Common myeloid progenitor, CD34-positive (primary cell): ENCODE measurements around the gene TSPAN18.

Source experiments
- CTCF ChIA-PET: fragments of 350-600 bp; sonication (Branson Sonifier 250); formaldehyde crosslinking; loops from one replicate; lab custom pipeline; 2021; ENCODE audit warnings: antibody characterized with exemption; lab: Charles Lee
- POLR2A ChIA-PET: fragments of 350-600 bp; sonication (Branson Sonifier 250); formaldehyde crosslinking; loops from one replicate; lab custom pipeline; 2021; ENCODE audit warnings: antibody characterized with exemption; lab: Charles Lee
- DNase-seq, 3 donors: peaks; one replicate each; pipeline versions ENCODE4 v3.0.0 to v3.0.0-alpha.2; 2013
- H3K27ac ChIP-seq, 2 experiments: 1 replicate in 1 of 2; 2 replicates in 1 of 2; pipeline ENCODE4 v1.7.0; 2013; ENCODE audit warnings: inconsistent platforms in 2 of 2, low read length in 2 of 2, mild to moderate bottlenecking in 2 of 2, low read depth in 1 of 2, moderate library complexity in 1 of 2; ENCODE audit not compliant: severe bottlenecking in 2 of 2, insufficient read depth in 1 of 2, poor library complexity in 1 of 2
- H3K27me3 ChIP-seq, 5 experiments: replicated peaks in 2 of 5; 1 replicate in 3 of 5; 2 replicates in 2 of 5; pipeline versions ENCODE4 v1.6.1 to v1.7.0; 2013; ENCODE audit warnings: low read length in 4 of 5, mild to moderate bottlenecking in 2 of 5, moderate library complexity in 2 of 5, inconsistent platforms in 1 of 5; ENCODE audit not compliant: insufficient read depth in 5 of 5, control insufficient read depth in 4 of 5
- H3K36me3 ChIP-seq, 4 experiments: 1 replicate in 2 of 4; 2 replicates in 2 of 4; pipeline versions ENCODE4 v1.6.1 to v1.7.0; 2013; ENCODE audit warnings: low read length in 3 of 4, control low read depth in 1 of 4, mild to moderate bottlenecking in 1 of 4; ENCODE audit not compliant: control insufficient read depth in 4 of 4, insufficient read depth in 4 of 4
- H3K4me1 ChIP-seq, 4 experiments: 1 replicate in 3 of 4; 2 replicates in 1 of 4; pipeline versions ENCODE4 v1.6.1 to v1.7.1; 2013; ENCODE audit warnings: low read length in 3 of 4, mild to moderate bottlenecking in 3 of 4, control low read depth in 1 of 4, inconsistent platforms in 1 of 4, moderate library complexity in 1 of 4; ENCODE audit not compliant: control insufficient read depth in 4 of 4, insufficient read depth in 4 of 4; ENCODE audit errors: control extremely low read depth in 1 of 4
- H3K4me3 ChIP-seq, 7 experiments: 1 replicate in 4 of 7; 2 replicates in 3 of 7; pipeline versions ENCODE4 v1.5.1 to v1.7.0; 2013; ENCODE audit warnings: mild to moderate bottlenecking in 7 of 7, low read length in 6 of 7, moderate library complexity in 6 of 7, inconsistent platforms in 2 of 7, low read depth in 2 of 7, control low read depth in 1 of 7; ENCODE audit not compliant: insufficient read depth in 4 of 7, control insufficient read depth in 1 of 7; ENCODE audit errors: extremely low read depth in 1 of 7
- H3K9me3 ChIP-seq, 5 experiments: 1 replicate in 4 of 5; 2 replicates in 1 of 5; pipeline versions ENCODE4 v1.6.1 to v1.7.1; 2013; ENCODE audit warnings: low read length in 4 of 5, mild to moderate bottlenecking in 2 of 5, inconsistent platforms in 1 of 5, low read depth in 1 of 5, moderate library complexity in 1 of 5; ENCODE audit not compliant: control insufficient read depth in 4 of 5, insufficient read depth in 2 of 5; ENCODE audit errors: control extremely low read depth in 1 of 5
- WGBS: methylation state at CpG from one replicate; pipeline ENCODE4 v1.1.5; 2013; ENCODE audit not compliant: insufficient coverage; 5-methylcytosine and 5-hydroxymethylcytosine counted together

TSPAN18 gene

GRCh38 chr11:44808053-44808753 is 81.4 kb downstream of the TSPAN18 start:
- Histone ChIP-seq H3K27me3 (peaks cover 0 to 8% (median 2%) of the 10 kb centered on the region in 5 experiments), H3K27ac (no peak overlapping the region), H3K4me1 (peaks cover 0 to 4% (median 0%) of the 10 kb centered on the region in 4 experiments), H3K36me3 (no peaks in the 10 kb centered on the region), H3K9me3 (no peaks in the 10 kb centered on the region), H3K4me3 (no peak overlapping the region)
- 93% methylated on average over 5 of the region's 7 CpGs for WGBS
- ChIA-PET POLR2A (no interaction called here), CTCF (no interaction called here)
- DNase-seq = no peak

GRCh38 chr11:44809283-44809682 is 82.5 kb downstream of the TSPAN18 start:
- POLR2A ChIA-PET = no interaction called here
- WGBS = 98% methylated on average over 5 of the region's 6 CpGs
- Histone ChIP-seq H3K9me3 (no peaks in the 10 kb centered on the region), H3K27ac (no peak overlapping the region), H3K4me1 (peaks cover 0 to 15% (median 0%) of the 10 kb centered on the region in 4 experiments), H3K27me3 (peaks cover 0 to 3% (median 2%) of the 10 kb centered on the region in 5 experiments), H3K4me3 (no peak overlapping the region), H3K36me3 (no peaks in the 10 kb centered on the region)
- CTCF ChIA-PET = interaction anchor here (0.6 kb wide), 1 partner anchor 187 kb away, joined by 5 read pairs; no protein-coding TSS in a partner anchor
- no peak for DNase-seq

GRCh38 chr11:44811841-44812448 is 85.2 kb downstream of the TSPAN18 start:
- ChIA-PET CTCF (no interaction called here), POLR2A (no interaction called here)
- 54% methylated on average over 4 of the region's 6 CpGs for WGBS
- Histone ChIP-seq H3K27ac (no peak overlapping the region), H3K4me3 (no peak overlapping the region), H3K4me1 (peaks cover 0 to 29% (median 4%) of the 10 kb centered on the region in 4 experiments), H3K36me3 (no peaks in the 10 kb centered on the region), H3K9me3 (no peaks in the 10 kb centered on the region), H3K27me3 (no peaks in the 10 kb centered on the region)
- DNase-seq = peak in 2 of 3 donors; percentile 47 to 63

- Histone ChIP-seq H3K9me3 (no peaks in the 10 kb centered on the region), H3K4me3 (no peak overlapping the region), H3K36me3 (no peaks in the 10 kb centered on the region), H3K27ac (no peak overlapping the region), H3K4me1 (peaks cover 0 to 29% (median 4%) of the 10 kb centered on the region in 4 experiments), H3K27me3 (no peaks in the 10 kb centered on the region)
- ChIA-PET CTCF (no interaction called here), POLR2A (no interaction called here)
- WGBS = 93% methylated on average over 9 of the region's 9 CpGs
- DNase-seq = no peak
Measured at GRCh38 chr11:44812971-44813370, 86.2 kb downstream of the TSPAN18 start.

- Histone ChIP-seq H3K27ac (no peak overlapping the region), H3K36me3 (no peaks in the 10 kb centered on the region), H3K4me1 (peaks cover 0 to 29% (median 4%) of the 10 kb centered on the region in 4 experiments), H3K4me3 (no peak overlapping the region), H3K9me3 (no peaks in the 10 kb centered on the region), H3K27me3 (no peaks in the 10 kb centered on the region)
- no peak for DNase-seq
- ChIA-PET POLR2A (no interaction called here), CTCF (no interaction called here)
- WGBS = 100% methylated on average over 3 of the region's 4 CpGs
Measured at GRCh38 chr11:44813401-44813800, 86.6 kb downstream of the TSPAN18 start.

- peak; percentile 17 to 65 (median 62) for DNase-seq
- Histone ChIP-seq H3K9me3 (no peaks in the 10 kb centered on the region), H3K4me3 (no peak overlapping the region), H3K36me3 (no peaks in the 10 kb centered on the region), H3K27ac (no peak overlapping the region), H3K4me1 (peaks cover 0 to 29% (median 4%) of the 10 kb centered on the region in 4 experiments), H3K27me3 (no peaks in the 10 kb centered on the region)
- ChIA-PET POLR2A (no interaction called here), CTCF (interaction anchor here (0.6 kb wide), 1 partner anchor 48 kb away, joined by 3 read pairs; no protein-coding TSS in a partner anchor)
- 39% methylated on average over 5 of the region's 5 CpGs for WGBS
Measured at GRCh38 chr11:44814881-44815592, 88.3 kb downstream of the TSPAN18 start.
